ENCODE measurements around the gene PRKCH. TPM values are rescaled to one million over a fixed set of nuclear protein-coding genes. Genes with fewer than 3 reads are reported as not detected.
A peak's percentile ranks its signal among the peaks of the same experiment; 100 is the strongest.

Gene PRKCH
- total and polyA plus RNA-seq, 10 of the 15 experiments (the other 5 are each of a cell fraction or from before 2014, with no cell fraction given) = 10.7 to 140 (median 33.2) TPM

DNA sequence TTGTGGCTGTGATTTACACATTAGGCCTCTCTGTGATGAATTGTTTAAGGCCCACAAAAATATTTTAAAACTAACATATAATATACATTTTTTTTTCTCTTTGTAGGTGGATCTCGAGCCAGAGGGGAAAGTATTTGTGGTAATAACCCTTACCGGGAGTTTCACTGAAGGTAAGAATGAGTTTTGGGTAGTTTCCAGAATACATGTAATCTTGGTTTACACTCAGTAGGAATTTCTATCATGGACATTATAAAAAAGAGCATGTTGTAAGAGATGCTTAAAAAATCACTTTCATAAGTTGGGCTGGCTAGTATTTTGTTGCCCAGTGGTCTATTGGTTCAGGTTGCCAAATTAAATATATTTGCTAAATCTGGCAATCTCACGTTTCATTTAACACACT, 69.7 kb downstream of the PRKCH start (continued):
- TF ChIP-seq SIN3A (IDR thresholded peaks at IDR 0.05; ENCODE audit: low read depth, low read length) (no peak), ZNF24 (IDR thresholded peaks at IDR 0.05) (peak; percentile 22; the same call in 1 of the 2 replicates), SMARCA5 (IDR thresholded peaks at IDR 0.05) (no peak), FOXM1 (IDR thresholded peaks at IDR 0.05; ENCODE audit: low read depth, low read length) (no peak; the same call in 1 of the 2 replicates), BACH1 (IDR thresholded peaks at IDR 0.05; ENCODE audit: borderline replicate concordance) (no peak), ZNF274 (IDR thresholded peaks at IDR 0.05; ENCODE audit: insufficient read depth, insufficient read length) (no peak), JUNB (IDR thresholded peaks at IDR 0.05) (peak; percentile 26; the same call in 1 of the 2 replicates), PKNOX1 (IDR thresholded peaks at IDR 0.05) (no peak), CREB1 (IDR thresholded peaks at IDR 0.05; ENCODE audit: low read depth) (no peak)
- TF ChIP-seq, protein P1, sequence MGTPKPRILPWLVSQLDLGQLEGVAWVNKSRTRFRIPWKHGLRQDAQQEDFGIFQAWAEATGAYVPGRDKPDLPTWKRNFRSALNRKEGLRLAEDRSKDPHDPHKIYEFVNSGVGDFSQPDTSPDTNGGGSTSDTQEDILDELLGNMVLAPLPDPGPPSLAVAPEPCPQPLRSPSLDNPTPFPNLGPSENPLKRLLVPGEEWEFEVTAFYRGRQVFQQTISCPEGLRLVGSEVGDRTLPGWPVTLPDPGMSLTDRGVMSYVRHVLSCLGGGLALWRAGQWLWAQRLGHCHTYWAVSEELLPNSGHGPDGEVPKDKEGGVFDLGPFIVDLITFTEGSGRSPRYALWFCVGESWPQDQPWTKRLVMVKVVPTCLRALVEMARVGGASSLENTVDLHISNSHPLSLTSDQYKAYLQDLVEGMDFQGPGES (IDR thresholded peaks at IDR 0.05) = no peak
- TF ChIP-seq, protein P2, sequence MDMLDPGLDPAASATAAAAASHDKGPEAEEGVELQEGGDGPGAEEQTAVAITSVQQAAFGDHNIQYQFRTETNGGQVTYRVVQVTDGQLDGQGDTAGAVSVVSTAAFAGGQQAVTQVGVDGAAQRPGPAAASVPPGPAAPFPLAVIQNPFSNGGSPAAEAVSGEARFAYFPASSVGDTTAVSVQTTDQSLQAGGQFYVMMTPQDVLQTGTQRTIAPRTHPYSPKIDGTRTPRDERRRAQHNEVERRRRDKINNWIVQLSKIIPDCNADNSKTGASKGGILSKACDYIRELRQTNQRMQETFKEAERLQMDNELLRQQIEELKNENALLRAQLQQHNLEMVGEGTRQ (IDR thresholded peaks at IDR 0.05; ENCODE audit: borderline replicate concordance, low read depth, low read length) = no peak
- TF ChIP-seq, protein P3, sequence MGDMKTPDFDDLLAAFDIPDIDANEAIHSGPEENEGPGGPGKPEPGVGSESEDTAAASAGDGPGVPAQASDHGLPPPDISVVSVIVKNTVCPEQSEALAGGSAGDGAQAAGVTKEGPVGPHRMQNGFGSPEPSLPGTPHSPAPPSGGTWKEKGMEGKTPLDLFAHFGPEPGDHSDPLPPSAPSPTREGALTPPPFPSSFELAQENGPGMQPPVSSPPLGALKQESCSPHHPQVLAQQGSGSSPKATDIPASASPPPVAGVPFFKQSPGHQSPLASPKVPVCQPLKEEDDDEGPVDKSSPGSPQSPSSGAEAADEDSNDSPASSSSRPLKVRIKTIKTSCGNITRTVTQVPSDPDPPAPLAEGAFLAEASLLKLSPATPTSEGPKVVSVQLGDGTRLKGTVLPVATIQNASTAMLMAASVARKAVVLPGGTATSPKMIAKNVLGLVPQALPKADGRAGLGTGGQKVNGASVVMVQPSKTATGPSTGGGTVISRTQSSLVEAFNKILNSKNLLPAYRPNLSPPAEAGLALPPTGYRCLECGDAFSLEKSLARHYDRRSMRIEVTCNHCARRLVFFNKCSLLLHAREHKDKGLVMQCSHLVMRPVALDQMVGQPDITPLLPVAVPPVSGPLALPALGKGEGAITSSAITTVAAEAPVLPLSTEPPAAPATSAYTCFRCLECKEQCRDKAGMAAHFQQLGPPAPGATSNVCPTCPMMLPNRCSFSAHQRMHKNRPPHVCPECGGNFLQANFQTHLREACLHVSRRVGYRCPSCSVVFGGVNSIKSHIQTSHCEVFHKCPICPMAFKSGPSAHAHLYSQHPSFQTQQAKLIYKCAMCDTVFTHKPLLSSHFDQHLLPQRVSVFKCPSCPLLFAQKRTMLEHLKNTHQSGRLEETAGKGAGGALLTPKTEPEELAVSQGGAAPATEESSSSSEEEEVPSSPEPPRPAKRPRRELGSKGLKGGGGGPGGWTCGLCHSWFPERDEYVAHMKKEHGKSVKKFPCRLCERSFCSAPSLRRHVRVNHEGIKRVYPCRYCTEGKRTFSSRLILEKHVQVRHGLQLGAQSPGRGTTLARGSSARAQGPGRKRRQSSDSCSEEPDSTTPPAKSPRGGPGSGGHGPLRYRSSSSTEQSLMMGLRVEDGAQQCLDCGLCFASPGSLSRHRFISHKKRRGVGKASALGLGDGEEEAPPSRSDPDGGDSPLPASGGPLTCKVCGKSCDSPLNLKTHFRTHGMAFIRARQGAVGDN (IDR thresholded peaks at IDR 0.05) = no peak

Data from GM12878 (cell line).